ENCODE data around the gene SPDYE5.
"Not testable (repeated sequence)": the region's sequence is repeated elsewhere in the genome, so short reads cannot be mapped to it uniquely, and the experiment has no call there.

SPDYE5 gene

GRCh38 chr7:75509033-75509432 lies 16.9 kb downstream of the SPDYE5 start:
- DNase-seq (ENCODE audit: low spot score in 2 of 2); H3K4me1 Mint-ChIP-seq; H3K27ac Mint-ChIP-seq (ENCODE audit: low read depth); H3K9me3 Mint-ChIP-seq; H3K27me3 Mint-ChIP-seq; ATAC-seq (replicated peaks; ENCODE audit: extremely low read depth, poor library complexity, severe bottlenecking); H3K4me3 Mint-ChIP-seq: not testable (repeated sequence)
- H3K36me3 Mint-ChIP-seq (ENCODE audit: insufficient read depth), result peaks cover 22% of the 10 kb centered on the region

GRCh38 chr7:75518842-75519241 lies 26.7 kb downstream of the SPDYE5 start:
- Mint-ChIP-seq H3K4me1 (peaks cover 33% of the 10 kb centered on the region), H3K36me3 (ENCODE audit: insufficient read depth) (peaks cover 38% of the 10 kb centered on the region)
- not testable (repeated sequence) for H3K4me3 Mint-ChIP-seq; H3K27ac Mint-ChIP-seq (ENCODE audit: low read depth); H3K9me3 Mint-ChIP-seq; H3K27me3 Mint-ChIP-seq; DNase-seq (ENCODE audit: low spot score in 2 of 2); ATAC-seq (replicated peaks; ENCODE audit: extremely low read depth, poor library complexity, severe bottlenecking)

- DNase-seq (ENCODE audit: low spot score in 2 of 2); ATAC-seq (replicated peaks; ENCODE audit: extremely low read depth, poor library complexity, severe bottlenecking); H3K9me3 Mint-ChIP-seq; H3K4me3 Mint-ChIP-seq; H3K27me3 Mint-ChIP-seq; H3K27ac Mint-ChIP-seq (ENCODE audit: low read depth): not testable (repeated sequence)
- Mint-ChIP-seq H3K36me3 (ENCODE audit: insufficient read depth) (peaks cover 56% of the 10 kb centered on the region), H3K4me1 (peaks cover 49% of the 10 kb centered on the region)
Measured at GRCh38 chr7:75521727-75522126, 29.6 kb downstream of the SPDYE5 start.

GRCh38 chr7:75527224-75527722 lies 35.2 kb downstream of the SPDYE5 start:
- H3K27me3 Mint-ChIP-seq; DNase-seq (ENCODE audit: low spot score in 2 of 2); H3K9me3 Mint-ChIP-seq: not testable (repeated sequence)
- Mint-ChIP-seq H3K4me1 (peaks cover 35% of the 10 kb centered on the region), H3K4me3 (peak overlapping the region; percentile 92), H3K27ac (ENCODE audit: low read depth) (peak overlapping the region; percentile 66), H3K36me3 (ENCODE audit: insufficient read depth) (peaks cover 39% of the 10 kb centered on the region)
- peak; percentile 5 for ATAC-seq (replicated peaks; ENCODE audit: extremely low read depth, poor library complexity, severe bottlenecking)

- DNase-seq (ENCODE audit: low spot score in 2 of 2), result no peak
- no peaks in the 10 kb centered on the region for H3K9me3 Mint-ChIP-seq
- no peak for ATAC-seq (replicated peaks; ENCODE audit: extremely low read depth, poor library complexity, severe bottlenecking)
- H3K4me3 Mint-ChIP-seq, result no peak overlapping the region
- peaks cover 10% of the 10 kb centered on the region for H3K36me3 Mint-ChIP-seq (ENCODE audit: insufficient read depth)
- no peaks in the 10 kb centered on the region for H3K27me3 Mint-ChIP-seq
- no peak overlapping the region for H3K27ac Mint-ChIP-seq (ENCODE audit: low read depth)
- peaks cover 16% of the 10 kb centered on the region for H3K4me1 Mint-ChIP-seq
Measured at GRCh38 chr7:75531359-75531821, 39.3 kb downstream of the SPDYE5 start.

GRCh38 chr7:75532639-75533038 lies 40.5 kb downstream of the SPDYE5 start:
- Mint-ChIP-seq H3K9me3 (no peaks in the 10 kb centered on the region), H3K27me3 (no peaks in the 10 kb centered on the region), H3K4me3 (no peak overlapping the region), H3K27ac (ENCODE audit: low read depth) (no peak overlapping the region), H3K36me3 (ENCODE audit: insufficient read depth) (peaks cover 10% of the 10 kb centered on the region), H3K4me1 (peaks cover 5% of the 10 kb centered on the region)
- ATAC-seq (replicated peaks; ENCODE audit: extremely low read depth, poor library complexity, severe bottlenecking), result no peak
- DNase-seq (ENCODE audit: low spot score in 2 of 2), result no peak

DNA sequence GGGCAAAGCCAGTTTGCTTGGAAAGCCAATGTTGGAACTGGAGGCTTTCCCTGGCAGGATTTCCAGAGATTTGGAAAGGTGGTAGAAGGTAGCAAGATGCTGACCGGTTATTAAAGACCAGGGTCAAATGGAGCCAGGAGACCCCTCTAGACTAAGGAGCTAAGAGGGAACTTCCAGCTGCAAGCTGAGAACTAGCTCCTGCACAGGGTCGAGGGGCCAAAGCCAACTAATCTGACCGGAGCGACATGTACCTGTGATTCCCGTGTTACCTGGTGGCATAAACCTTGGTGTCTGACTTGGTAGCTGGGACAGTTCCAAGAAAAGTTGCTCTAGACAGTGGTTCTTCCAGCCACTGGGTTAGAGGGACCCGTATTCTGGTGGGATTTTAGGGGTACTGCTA lies 41.8 kb downstream of the SPDYE5 start:
- Mint-ChIP-seq H3K4me3 (no peak overlapping the region), H3K27me3 (no peaks in the 10 kb centered on the region), H3K4me1 (no peaks in the 10 kb centered on the region), H3K36me3 (ENCODE audit: insufficient read depth) (peaks cover 7% of the 10 kb centered on the region), H3K27ac (ENCODE audit: low read depth) (no peak overlapping the region), H3K9me3 (no peaks in the 10 kb centered on the region)
- DNase-seq (ENCODE audit: low spot score in 2 of 2) (no peak), ATAC-seq (replicated peaks; ENCODE audit: extremely low read depth, poor library complexity, severe bottlenecking) (no peak)

DNA sequence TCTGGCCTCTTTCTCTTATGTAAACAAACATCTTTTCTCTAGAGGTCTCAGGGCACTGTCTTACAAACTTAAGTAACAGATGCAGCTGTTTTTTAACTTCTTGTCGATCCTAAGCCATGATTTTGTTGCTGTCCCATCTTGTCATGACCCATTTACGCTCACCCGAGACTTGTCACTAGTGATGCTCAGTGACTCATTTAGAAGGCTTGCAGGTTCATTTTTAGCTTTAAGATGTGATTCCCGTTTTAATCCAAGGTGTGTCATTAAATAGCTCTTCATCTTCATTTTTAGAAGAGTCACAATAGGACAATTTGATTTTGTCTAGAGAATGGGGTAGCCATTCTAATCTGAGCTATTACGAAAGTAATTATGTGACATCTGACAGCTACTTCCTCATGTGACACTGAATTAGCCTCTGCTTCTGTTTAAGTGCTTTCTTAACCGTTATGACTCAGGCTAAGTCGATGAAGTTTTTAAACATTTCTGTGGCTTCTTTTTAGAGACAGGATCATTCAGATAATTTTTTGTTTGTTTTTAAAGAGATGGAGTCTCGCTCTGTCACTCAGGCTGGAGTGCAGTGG lies 42.7 kb downstream of the SPDYE5 start:
- H3K36me3 Mint-ChIP-seq (ENCODE audit: insufficient read depth), result peaks cover 8% of the 10 kb centered on the region
- ATAC-seq (replicated peaks; ENCODE audit: extremely low read depth, poor library complexity, severe bottlenecking) (no peak), DNase-seq (ENCODE audit: low spot score in 2 of 2) (no peak)
- H3K27ac Mint-ChIP-seq (ENCODE audit: low read depth), result no peak overlapping the region
- no peaks in the 10 kb centered on the region for H3K9me3 Mint-ChIP-seq
- H3K4me3 Mint-ChIP-seq, result no peak overlapping the region
- no peaks in the 10 kb centered on the region for H3K4me1 Mint-ChIP-seq
- H3K27me3 Mint-ChIP-seq, result no peaks in the 10 kb centered on the region

GRCh38 chr7:75536491-75536890 lies 44.4 kb downstream of the SPDYE5 start:
- Mint-ChIP-seq H3K4me1 (no peaks in the 10 kb centered on the region), H3K36me3 (ENCODE audit: insufficient read depth) (peaks cover 14% of the 10 kb centered on the region), H3K27ac (ENCODE audit: low read depth) (no peak overlapping the region), H3K9me3 (no peaks in the 10 kb centered on the region), H3K27me3 (no peaks in the 10 kb centered on the region), H3K4me3 (no peak overlapping the region)
- ATAC-seq (replicated peaks; ENCODE audit: extremely low read depth, poor library complexity, severe bottlenecking) (no peak), DNase-seq (ENCODE audit: low spot score in 2 of 2) (no peak)

DNA sequence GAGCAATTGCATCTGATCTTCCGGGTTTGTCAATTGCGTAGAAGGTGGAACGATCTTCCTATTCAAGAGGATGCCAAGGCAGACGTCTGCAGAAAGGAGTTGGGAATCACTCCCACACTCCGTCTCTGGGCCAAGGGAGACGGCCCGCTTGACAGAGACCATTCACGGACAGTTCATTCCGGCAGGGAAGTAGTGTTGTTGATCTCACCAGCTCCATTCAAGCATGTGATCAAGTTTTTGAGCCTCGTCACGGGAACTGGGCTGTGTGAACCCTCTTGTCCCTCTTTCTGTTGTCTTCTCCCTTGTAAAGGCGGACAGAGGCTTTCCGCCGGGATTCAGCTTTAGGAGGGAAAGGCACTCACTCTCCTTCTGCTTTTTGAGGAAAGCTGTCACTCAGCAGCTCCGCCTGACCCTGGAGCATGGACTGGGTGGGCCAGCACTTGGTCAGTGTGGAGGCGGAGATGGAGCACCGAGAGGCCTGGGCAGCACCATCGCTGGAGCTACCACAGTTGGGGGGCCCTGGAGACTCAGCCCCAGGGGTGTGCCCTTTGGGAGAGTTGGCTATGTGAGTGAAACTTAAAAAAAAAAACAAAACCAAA lies 44.9 kb downstream of the SPDYE5 start:
- no peak overlapping the region for H3K4me3 Mint-ChIP-seq
- H3K27me3 Mint-ChIP-seq, result no peaks in the 10 kb centered on the region
- ATAC-seq (replicated peaks; ENCODE audit: extremely low read depth, poor library complexity, severe bottlenecking), result no peak
- H3K27ac Mint-ChIP-seq (ENCODE audit: low read depth), result no peak overlapping the region
- DNase-seq (ENCODE audit: low spot score in 2 of 2), result no peak
- no peaks in the 10 kb centered on the region for H3K4me1 Mint-ChIP-seq
- H3K9me3 Mint-ChIP-seq, result no peaks in the 10 kb centered on the region
- peaks cover 16% of the 10 kb centered on the region for H3K36me3 Mint-ChIP-seq (ENCODE audit: insufficient read depth)

- Mint-ChIP-seq H3K27ac (ENCODE audit: low read depth) (no peak overlapping the region), H3K36me3 (ENCODE audit: insufficient read depth) (peaks cover 17% of the 10 kb centered on the region), H3K27me3 (no peaks in the 10 kb centered on the region), H3K4me1 (no peaks in the 10 kb centered on the region), H3K9me3 (no peaks in the 10 kb centered on the region), H3K4me3 (no peak overlapping the region)
- ATAC-seq (replicated peaks; ENCODE audit: extremely low read depth, poor library complexity, severe bottlenecking) (no peak), DNase-seq (ENCODE audit: low spot score in 2 of 2) (no peak)
Measured at GRCh38 chr7:75537731-75538130, 45.6 kb downstream of the SPDYE5 start.

- DNase-seq (ENCODE audit: low spot score in 2 of 2), result no peak
- no peaks in the 10 kb centered on the region for H3K4me1 Mint-ChIP-seq
- H3K36me3 Mint-ChIP-seq (ENCODE audit: insufficient read depth), result peaks cover 11% of the 10 kb centered on the region
- no peak overlapping the region for H3K4me3 Mint-ChIP-seq
- H3K9me3 Mint-ChIP-seq, result no peaks in the 10 kb centered on the region
- no peak for ATAC-seq (replicated peaks; ENCODE audit: extremely low read depth, poor library complexity, severe bottlenecking)
- H3K27me3 Mint-ChIP-seq, result no peaks in the 10 kb centered on the region
- H3K27ac Mint-ChIP-seq (ENCODE audit: low read depth), result no peak overlapping the region
Measured at GRCh38 chr7:75546237-75547015, 54.3 kb downstream of the SPDYE5 start.
